ENCODE data around the gene BAIAP2. TPM values are rescaled to one million over a fixed set of nuclear protein-coding genes. Genes with fewer than 3 reads are reported as not detected.
A peak's percentile ranks its signal among the peaks of the same experiment; 100 is the strongest.

BAIAP2 gene
- polyA plus RNA-seq, 3 donors: 8.6 to 17.0 (median 11.2) TPM

DNA sequence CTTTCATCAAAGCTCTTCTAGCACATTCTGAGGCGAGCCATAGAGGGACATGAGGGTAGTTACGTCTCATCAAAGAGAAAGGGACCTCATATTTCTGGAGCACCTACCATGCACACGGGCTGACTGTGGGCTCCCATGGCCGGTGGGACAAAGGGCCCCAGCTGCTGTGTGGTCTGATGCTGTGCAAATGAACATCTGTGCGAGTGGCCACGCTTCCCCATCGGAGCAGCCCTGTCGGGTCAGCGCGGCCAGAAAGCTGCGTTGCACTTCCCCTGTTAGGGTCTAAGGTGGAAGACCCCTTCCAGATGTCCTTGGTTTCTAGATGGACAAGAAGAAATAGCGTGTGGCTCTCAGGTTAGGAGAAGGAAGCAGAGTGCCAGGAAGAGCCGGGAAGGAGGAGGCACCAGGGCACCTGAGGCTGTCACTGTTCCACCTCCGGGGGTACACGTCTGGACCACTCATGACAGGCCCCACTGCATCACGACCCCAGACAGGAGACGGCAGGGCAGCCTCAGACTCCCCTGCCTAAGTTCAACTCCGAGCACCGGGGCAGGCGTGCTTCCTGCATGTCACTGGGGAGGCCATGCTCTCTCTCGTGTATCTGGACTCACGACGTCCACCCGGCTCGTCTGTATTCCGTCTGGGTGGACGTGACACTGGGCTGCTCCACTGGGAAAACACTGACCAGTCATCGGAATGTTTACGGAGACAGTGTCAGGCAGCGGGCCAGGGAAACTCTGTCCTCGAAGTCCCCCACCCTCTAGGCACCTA lies 8.5 kb upstream of the BAIAP2 start:
- H3K27ac Mint-ChIP-seq: no peak overlapping the region
- H3K9me3 Mint-ChIP-seq: peaks cover 0 to 10% (median 5%) of the 10 kb centered on the region in 7 donors
- H3K4me1 Mint-ChIP-seq: peaks cover 20% of the 10 kb centered on the region
- no peak overlapping the region for H3K9ac ChIP-seq (ENCODE audit: insufficient read depth, low read length, poor library complexity, severe bottlenecking)
- peaks cover 15 to 19% of the 10 kb centered on the region in 2 donors for H3K4me1 ChIP-seq (ENCODE audit: control insufficient read depth in 1 of 2, insufficient read depth in 2 of 2, low read length in 2 of 2)
- WGBS (ENCODE audit: insufficient coverage): 91% methylated on average over 27 of the region's 31 CpGs
- no peaks in the 10 kb centered on the region for H3K36me3 ChIP-seq (replicated peaks in 1 of 2; ENCODE audit: control insufficient read depth in 1 of 2, insufficient read depth in 2 of 2, low read length in 2 of 2)
- intact Hi-C loops (cut with micrococcal nuclease): no loop called here
- H3K4me2 ChIP-seq (replicated peaks; ENCODE audit: extremely low read depth, low read length, poor library complexity, severe bottlenecking): no peak overlapping the region
- H3K27ac ChIP-seq (ENCODE audit: low read depth in 1 of 2, low read length in 2 of 2): no peak overlapping the region
- H4K20me1 ChIP-seq (ENCODE audit: insufficient read depth, low read length): peaks cover 12% of the 10 kb centered on the region
- DNase-seq: peak in 1 of 3 donors; percentile 2
- peaks cover 13 to 61% (median 38%) of the 10 kb centered on the region in 3 donors for H3K27me3 Mint-ChIP-seq (ENCODE audit: low read depth in 3 of 3)
- peaks cover 0 to 4% of the 10 kb centered on the region in 2 donors for H3K36me3 Mint-ChIP-seq
- no peak for TF ChIP-seq CTCF (IDR thresholded peaks at IDR 0.05)
- H2AFZ ChIP-seq (ENCODE audit: insufficient read depth, low read depth, low read length, poor library complexity, severe bottlenecking): no peak overlapping the region
- H3K79me2 ChIP-seq (ENCODE audit: insufficient read depth, low read length): no peaks in the 10 kb centered on the region
- H3K9me3 ChIP-seq (replicated peaks in 1 of 2; ENCODE audit: control insufficient read depth in 1 of 2, insufficient read depth in 1 of 2, low read length in 2 of 2): peaks cover 0 to 7% of the 10 kb centered on the region in 2 donors
- peak overlapping the region in 1 of 2 donors; percentile 12 for H3K4me3 Mint-ChIP-seq
- H3K27me3 ChIP-seq (ENCODE audit: control insufficient read depth in 2 of 2, insufficient read depth in 2 of 2, low read length in 2 of 2): peaks cover 0 to 25% of the 10 kb centered on the region in 2 donors
- no peak overlapping the region for H3K4me3 ChIP-seq (replicated peaks in 1 of 3; ENCODE audit: low read depth in 2 of 3, low read length in 3 of 3)

GRCh38 chr17:81027038-81027437 lies 7.9 kb upstream of the BAIAP2 start:
- intact Hi-C loops (cut with micrococcal nuclease): no loop called here
- Mint-ChIP-seq H3K4me1 (peaks cover 26% of the 10 kb centered on the region), H3K36me3 (peaks cover 5 to 10% of the 10 kb centered on the region in 2 donors), H3K27ac (no peak overlapping the region), H3K4me3 (peak overlapping the region in 1 of 2 donors; percentile 12), H3K27me3 (ENCODE audit: low read depth in 3 of 3) (peaks cover 13 to 64% (median 38%) of the 10 kb centered on the region in 3 donors), H3K9me3 (peaks cover 0 to 10% (median 5%) of the 10 kb centered on the region in 7 donors)
- TF ChIP-seq CTCF (IDR thresholded peaks at IDR 0.05): no peak
- Histone ChIP-seq H3K27ac (ENCODE audit: low read depth in 1 of 2, low read length in 2 of 2) (no peak overlapping the region), H3K4me1 (ENCODE audit: control insufficient read depth in 1 of 2, insufficient read depth in 2 of 2, low read length in 2 of 2) (peaks cover 21 to 25% of the 10 kb centered on the region in 2 donors), H3K4me2 (replicated peaks; ENCODE audit: extremely low read depth, low read length, poor library complexity, severe bottlenecking) (no peak overlapping the region), H3K27me3 (ENCODE audit: control insufficient read depth in 2 of 2, insufficient read depth in 2 of 2, low read length in 2 of 2) (peaks cover 0 to 25% of the 10 kb centered on the region in 2 donors), H3K9me3 (replicated peaks in 1 of 2; ENCODE audit: control insufficient read depth in 1 of 2, insufficient read depth in 1 of 2, low read length in 2 of 2) (peaks cover 0 to 7% of the 10 kb centered on the region in 2 donors), H3K9ac (ENCODE audit: insufficient read depth, low read length, poor library complexity, severe bottlenecking) (no peak overlapping the region), H4K20me1 (ENCODE audit: insufficient read depth, low read length) (peaks cover 17% of the 10 kb centered on the region), H3K79me2 (ENCODE audit: insufficient read depth, low read length) (peaks cover under 1% of the 10 kb centered on the region), H3K36me3 (replicated peaks in 1 of 2; ENCODE audit: control insufficient read depth in 1 of 2, insufficient read depth in 2 of 2, low read length in 2 of 2) (no peaks in the 10 kb centered on the region), H3K4me3 (replicated peaks in 1 of 3; ENCODE audit: low read depth in 2 of 3, low read length in 3 of 3) (no peak overlapping the region), H2AFZ (ENCODE audit: insufficient read depth, low read depth, low read length, poor library complexity, severe bottlenecking) (no peak overlapping the region)
- WGBS (ENCODE audit: insufficient coverage): 96% methylated on average over 13 of the region's 15 CpGs
- no peak for DNase-seq
